OCI-LY7 (cell line): ENCODE results near the gene C3orf85.

Source experiments
- EZH2phosphoT487 ChIP-seq: fragments of 200-600 bp; sonication (generic); IDR thresholded peaks from 2 replicates; pipeline ENCODE4 v1.6.1; 2018; ENCODE audit warnings: low read depth, borderline replicate concordance, mild to moderate bottlenecking, mixed run types, antibody characterized with exemption, low read length, moderate library complexity, mixed read lengths
- TF ChIP-seq, protein P1 (sequence below): fragments of 200-600 bp; sonication (generic); conservative IDR thresholded peaks from 2 replicates; pipeline ENCODE4 v1.5.1; 2014; ENCODE audit warnings: mild to moderate bottlenecking, antibody characterized with exemption, low read length, moderate library complexity, mixed read lengths

DNA sequence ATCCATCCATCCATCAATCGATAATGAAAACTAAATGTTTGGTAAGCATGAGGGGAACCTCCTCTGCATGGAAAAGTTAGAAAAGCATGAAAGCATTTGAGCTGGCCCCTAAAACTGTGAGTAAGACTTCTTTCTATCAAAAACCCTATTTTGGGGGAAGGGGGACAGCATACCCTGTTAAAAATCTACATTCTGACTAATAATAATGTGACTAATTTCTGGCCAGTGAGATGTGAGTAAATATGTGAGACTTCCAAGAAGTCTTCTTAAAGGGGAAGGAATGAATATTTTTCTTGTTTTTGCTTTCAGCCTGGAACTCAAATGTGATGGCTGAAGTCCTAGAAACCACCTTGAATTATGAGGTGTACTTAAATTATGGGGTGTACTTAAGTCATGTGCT, 54.9 kb downstream of the C3orf85 start:
- TF ChIP-seq, protein P1, sequence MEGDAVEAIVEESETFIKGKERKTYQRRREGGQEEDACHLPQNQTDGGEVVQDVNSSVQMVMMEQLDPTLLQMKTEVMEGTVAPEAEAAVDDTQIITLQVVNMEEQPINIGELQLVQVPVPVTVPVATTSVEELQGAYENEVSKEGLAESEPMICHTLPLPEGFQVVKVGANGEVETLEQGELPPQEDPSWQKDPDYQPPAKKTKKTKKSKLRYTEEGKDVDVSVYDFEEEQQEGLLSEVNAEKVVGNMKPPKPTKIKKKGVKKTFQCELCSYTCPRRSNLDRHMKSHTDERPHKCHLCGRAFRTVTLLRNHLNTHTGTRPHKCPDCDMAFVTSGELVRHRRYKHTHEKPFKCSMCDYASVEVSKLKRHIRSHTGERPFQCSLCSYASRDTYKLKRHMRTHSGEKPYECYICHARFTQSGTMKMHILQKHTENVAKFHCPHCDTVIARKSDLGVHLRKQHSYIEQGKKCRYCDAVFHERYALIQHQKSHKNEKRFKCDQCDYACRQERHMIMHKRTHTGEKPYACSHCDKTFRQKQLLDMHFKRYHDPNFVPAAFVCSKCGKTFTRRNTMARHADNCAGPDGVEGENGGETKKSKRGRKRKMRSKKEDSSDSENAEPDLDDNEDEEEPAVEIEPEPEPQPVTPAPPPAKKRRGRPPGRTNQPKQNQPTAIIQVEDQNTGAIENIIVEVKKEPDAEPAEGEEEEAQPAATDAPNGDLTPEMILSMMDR, result no peak
- TF ChIP-seq EZH2phosphoT487, result no peak
